Activated naive CD4-positive, alpha-beta T cell treated with anti-CD3 and anti-CD28 coated beads, Interleukin-2, amount 50 U/mL, for 24 hours (primary cell): Measurements from ENCODE around the gene SPRY4.
"Not testable (repeated sequence)": the region's sequence is repeated elsewhere in the genome, so short reads cannot be mapped to it uniquely, and the experiment has no call there.

ENCODE experiments used
- H3K27ac Mint-ChIP-seq: one replicate; pipeline ENCODE4 v1.8.0; 2021; ENCODE audit warnings: mild to moderate bottlenecking, mixed read lengths
- H3K27me3 Mint-ChIP-seq: one replicate; pipeline ENCODE4 v1.8.0; 2021; ENCODE audit warnings: mixed read lengths
- H3K36me3 Mint-ChIP-seq: one replicate; pipeline ENCODE4 v1.8.0; 2021; ENCODE audit warnings: mixed read lengths
- H3K4me1 Mint-ChIP-seq: one replicate; pipeline ENCODE4 v1.8.0; 2021; ENCODE audit warnings: mixed read lengths
- H3K4me3 Mint-ChIP-seq: one replicate; pipeline ENCODE4 v1.8.0; 2021; ENCODE audit warnings: mild to moderate bottlenecking, mixed read lengths
- H3K9me3 Mint-ChIP-seq: one replicate; pipeline ENCODE4 v1.8.0; 2021; ENCODE audit warnings: mixed read lengths

Gene SPRY4

DNA sequence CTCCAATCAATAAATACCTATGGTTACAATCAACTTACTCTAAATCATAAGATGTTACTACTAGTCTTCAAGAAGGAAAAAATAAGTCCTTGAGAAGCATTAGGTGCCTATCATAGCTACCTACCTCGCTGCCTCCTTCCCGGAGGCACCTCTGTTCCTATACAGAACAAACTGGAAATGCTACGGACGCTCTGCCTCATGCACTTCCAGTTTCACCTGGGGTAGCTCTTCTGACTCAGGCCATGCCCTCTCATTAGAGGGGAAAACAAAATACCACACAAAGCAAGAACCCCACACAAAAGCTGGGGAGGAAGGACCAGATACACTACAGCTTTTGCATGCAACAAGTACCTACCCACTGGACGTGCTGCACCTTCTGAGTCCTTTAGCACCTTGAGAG lies 12.4 kb downstream of the SPRY4 start:
- Mint-ChIP-seq H3K27ac (no peak overlapping the region), H3K27me3 (no peaks in the 10 kb centered on the region)

DNA sequence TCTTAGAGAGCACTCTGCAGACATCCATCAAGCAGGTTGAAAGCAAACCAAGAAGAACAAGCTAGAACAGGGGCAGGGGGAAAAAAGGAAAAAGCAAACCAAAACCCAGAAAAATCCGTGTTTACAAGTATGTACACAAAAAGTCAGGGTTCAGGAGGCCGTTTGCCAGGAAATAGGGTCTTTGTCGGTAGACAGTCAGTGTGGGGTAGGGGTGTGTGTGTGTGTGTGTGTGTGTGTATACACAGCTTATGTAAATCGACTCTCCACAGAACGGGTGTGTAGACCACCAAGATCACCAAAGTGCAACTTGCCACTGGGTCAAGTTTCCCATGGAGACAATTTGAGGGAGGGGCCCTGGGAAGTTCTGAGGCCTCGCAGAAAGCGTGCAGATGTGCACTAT lies 13.1 kb downstream of the SPRY4 start:
- H3K4me1 Mint-ChIP-seq, result peaks cover 16% of the 10 kb centered on the region
- H3K27me3 Mint-ChIP-seq, result no peaks in the 10 kb centered on the region
- H3K4me3 Mint-ChIP-seq, result no peak overlapping the region
- H3K27ac Mint-ChIP-seq, result no peak overlapping the region
- H3K9me3 Mint-ChIP-seq, result no peaks in the 10 kb centered on the region
- H3K36me3 Mint-ChIP-seq, result no peaks in the 10 kb centered on the region

More for the DNA sequence above, 12.4 kb downstream of the SPRY4 start:
- H3K4me3 Mint-ChIP-seq, result no peak overlapping the region
- H3K4me1 Mint-ChIP-seq, result peaks cover 20% of the 10 kb centered on the region
- no peaks in the 10 kb centered on the region for H3K36me3 Mint-ChIP-seq
- H3K9me3 Mint-ChIP-seq, result no peaks in the 10 kb centered on the region

DNA sequence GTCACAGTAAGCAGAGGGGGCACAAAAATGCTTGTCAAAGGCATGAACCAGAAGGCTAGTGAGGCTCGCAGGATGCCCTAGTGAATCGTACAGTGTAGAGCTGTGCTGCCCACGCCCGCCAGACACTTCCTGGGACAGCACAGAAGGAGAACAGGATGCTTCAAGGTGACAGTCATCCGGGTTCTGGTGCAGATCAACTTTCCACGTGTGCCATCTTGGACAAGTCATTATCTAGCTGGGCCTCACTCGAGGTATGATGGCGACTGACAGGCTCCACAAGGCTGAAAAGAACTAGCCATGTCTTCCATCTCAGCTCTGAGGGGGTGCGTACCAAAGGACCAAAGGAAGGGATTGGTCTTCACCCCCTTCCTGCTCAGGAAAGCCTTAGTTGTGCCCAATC lies 14.0 kb downstream of the SPRY4 start:
- H3K36me3 Mint-ChIP-seq, result no peaks in the 10 kb centered on the region
- peaks cover 7% of the 10 kb centered on the region for H3K4me1 Mint-ChIP-seq
- no peaks in the 10 kb centered on the region for H3K27me3 Mint-ChIP-seq
- H3K27ac Mint-ChIP-seq, result no peak overlapping the region
- no peak overlapping the region for H3K4me3 Mint-ChIP-seq
- no peaks in the 10 kb centered on the region for H3K9me3 Mint-ChIP-seq

DNA sequence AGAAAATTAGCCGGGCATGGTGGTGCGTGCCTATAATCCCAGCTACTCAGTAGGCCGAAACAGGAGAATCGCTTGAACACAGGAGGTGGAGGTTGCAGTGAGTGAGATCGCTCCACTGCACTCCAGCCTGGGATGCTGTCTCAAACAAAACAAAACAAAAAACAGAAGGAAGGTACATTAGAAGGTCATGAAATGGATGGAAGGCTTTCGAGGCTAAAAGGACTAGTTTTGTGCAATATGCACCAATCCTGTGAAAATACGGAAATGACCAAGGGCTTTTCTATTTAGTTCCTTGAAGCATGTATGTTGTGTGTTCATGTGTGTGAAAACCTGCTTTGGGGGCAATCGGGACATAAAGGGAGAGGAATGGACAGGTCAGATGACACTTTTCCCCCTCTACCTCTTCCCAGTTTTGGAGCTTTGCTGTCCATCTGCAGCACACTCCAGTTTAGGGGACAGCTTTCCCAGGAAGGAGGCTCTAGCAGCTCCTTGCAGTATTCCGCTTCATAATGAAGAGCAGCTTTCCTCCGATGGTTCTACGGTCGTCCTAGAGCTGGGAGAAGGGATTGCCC lies 15.0 kb downstream of the SPRY4 start:
- no peaks in the 10 kb centered on the region for H3K4me1 Mint-ChIP-seq
- H3K27me3 Mint-ChIP-seq, result no peaks in the 10 kb centered on the region
- no peak overlapping the region for H3K4me3 Mint-ChIP-seq
- no peaks in the 10 kb centered on the region for H3K36me3 Mint-ChIP-seq
- H3K9me3 Mint-ChIP-seq, result no peaks in the 10 kb centered on the region
- H3K27ac Mint-ChIP-seq, result no peak overlapping the region

DNA sequence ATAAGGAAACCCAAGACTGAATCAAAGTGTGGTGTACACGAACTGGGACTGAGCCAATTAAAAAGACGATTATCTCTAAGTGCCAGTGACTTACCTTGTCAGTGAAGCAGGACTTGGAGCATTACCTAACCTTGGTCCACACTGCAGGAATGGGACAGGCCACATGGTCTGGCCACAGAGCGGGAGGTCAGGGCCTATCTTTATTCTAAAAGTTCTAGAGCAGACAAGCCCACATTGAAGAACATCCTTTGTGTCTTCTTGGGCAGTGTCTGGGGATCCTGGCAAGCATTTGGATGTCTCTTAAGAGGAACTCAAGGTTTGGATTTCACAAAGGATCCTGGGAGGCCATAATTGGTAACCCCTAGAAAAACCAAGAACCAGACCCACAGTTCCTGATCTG lies 16.5 kb downstream of the SPRY4 start:
- H3K4me3 Mint-ChIP-seq, result no peak overlapping the region

DNA sequence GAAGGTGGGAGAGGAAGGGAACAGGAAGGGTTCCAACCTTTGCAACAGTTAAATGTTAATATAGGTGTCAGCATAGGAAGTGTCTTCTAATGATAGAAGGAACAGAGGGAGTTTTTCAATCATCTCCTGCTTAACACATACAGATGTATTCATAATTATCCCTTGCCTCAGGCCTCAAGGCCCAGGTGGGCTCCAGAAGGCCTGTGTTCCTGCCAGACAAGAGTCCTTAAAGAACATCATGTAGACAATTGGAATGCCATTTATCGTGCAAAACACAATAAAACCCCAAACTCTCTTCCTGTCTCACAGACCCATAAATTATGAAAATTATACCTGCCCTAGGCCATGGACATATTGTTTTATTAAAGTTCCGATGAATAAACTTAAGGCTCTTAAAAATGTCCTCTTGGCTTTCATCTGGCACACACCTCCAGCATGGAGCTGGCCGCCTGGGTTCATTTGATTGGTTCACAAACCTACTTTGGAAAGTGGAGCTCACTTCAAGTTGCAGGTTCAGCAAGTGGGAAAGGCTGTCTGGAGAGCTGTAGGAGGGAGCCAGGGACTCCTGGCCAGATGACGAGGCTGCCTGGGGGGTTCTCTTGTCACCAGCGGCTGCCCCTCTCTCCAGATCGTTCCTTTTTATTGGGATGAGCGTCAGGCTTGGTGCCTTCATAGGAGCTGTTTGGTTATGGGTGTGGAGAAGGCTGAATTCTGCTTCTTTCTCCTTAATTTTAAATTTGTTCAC lies 17.5 kb downstream of the SPRY4 start:
- no peak overlapping the region for H3K27ac Mint-ChIP-seq
- H3K27me3 Mint-ChIP-seq, result no peaks in the 10 kb centered on the region
- H3K9me3 Mint-ChIP-seq, result no peaks in the 10 kb centered on the region
- H3K36me3 Mint-ChIP-seq, result no peaks in the 10 kb centered on the region
- no peak overlapping the region for H3K4me3 Mint-ChIP-seq
- no peaks in the 10 kb centered on the region for H3K4me1 Mint-ChIP-seq

More for the DNA sequence above, 16.5 kb downstream of the SPRY4 start:
- no peaks in the 10 kb centered on the region for H3K36me3 Mint-ChIP-seq
- H3K4me1 Mint-ChIP-seq, result no peaks in the 10 kb centered on the region
- H3K27me3 Mint-ChIP-seq, result no peaks in the 10 kb centered on the region
- no peak overlapping the region for H3K27ac Mint-ChIP-seq
- H3K9me3 Mint-ChIP-seq, result no peaks in the 10 kb centered on the region

DNA sequence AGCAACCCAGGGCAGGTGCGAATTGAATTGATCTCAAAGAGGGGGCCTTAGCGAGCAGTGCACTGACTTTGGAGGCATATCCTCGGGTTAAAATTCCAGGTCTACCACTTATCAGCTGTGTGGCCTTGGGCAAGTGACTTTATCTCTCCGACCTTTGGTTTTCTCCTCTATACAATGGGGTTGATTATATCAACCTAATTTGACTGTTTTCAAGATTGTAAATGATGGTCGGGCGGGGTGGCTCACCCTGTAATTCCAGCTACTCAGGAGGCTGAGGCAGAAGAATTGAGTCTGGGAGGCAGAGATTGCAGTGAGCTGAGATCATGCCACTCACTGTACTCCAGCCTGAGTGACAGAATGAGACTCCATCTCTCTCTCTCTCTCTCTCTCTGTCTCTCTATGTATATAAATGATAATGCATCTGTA lies 18.7 kb downstream of the SPRY4 start:
- no peaks in the 10 kb centered on the region for H3K9me3 Mint-ChIP-seq
- H3K4me1 Mint-ChIP-seq, result no peaks in the 10 kb centered on the region
- H3K36me3 Mint-ChIP-seq, result no peaks in the 10 kb centered on the region
- no peak overlapping the region for H3K27ac Mint-ChIP-seq
- H3K27me3 Mint-ChIP-seq, result no peaks in the 10 kb centered on the region
- no peak overlapping the region for H3K4me3 Mint-ChIP-seq

DNA sequence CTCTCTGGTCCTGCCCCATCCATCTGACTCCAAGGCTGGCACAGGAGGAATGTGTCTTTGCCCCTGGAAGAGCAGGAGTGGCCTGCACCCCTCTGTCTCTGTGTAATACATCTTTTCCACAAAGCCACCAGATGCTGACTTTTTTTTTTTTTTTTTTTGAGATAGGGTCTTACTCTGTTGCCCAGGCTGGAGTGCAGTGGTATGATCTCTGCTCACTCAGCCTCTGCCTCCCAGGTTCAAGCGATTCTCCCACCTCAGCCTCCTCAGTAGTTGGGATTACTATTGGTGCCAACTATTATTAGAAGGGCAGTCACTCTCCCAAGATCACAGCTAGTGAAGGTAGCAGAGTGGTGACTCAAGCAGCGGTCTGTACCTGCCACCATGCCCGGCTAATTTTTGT lies 19.6 kb downstream of the SPRY4 start:
- H3K36me3 Mint-ChIP-seq, result no peaks in the 10 kb centered on the region
- H3K4me1 Mint-ChIP-seq, result no peaks in the 10 kb centered on the region
- no peak overlapping the region for H3K27ac Mint-ChIP-seq
- no peaks in the 10 kb centered on the region for H3K9me3 Mint-ChIP-seq
- H3K4me3 Mint-ChIP-seq, result no peak overlapping the region
- H3K27me3 Mint-ChIP-seq, result no peaks in the 10 kb centered on the region

DNA sequence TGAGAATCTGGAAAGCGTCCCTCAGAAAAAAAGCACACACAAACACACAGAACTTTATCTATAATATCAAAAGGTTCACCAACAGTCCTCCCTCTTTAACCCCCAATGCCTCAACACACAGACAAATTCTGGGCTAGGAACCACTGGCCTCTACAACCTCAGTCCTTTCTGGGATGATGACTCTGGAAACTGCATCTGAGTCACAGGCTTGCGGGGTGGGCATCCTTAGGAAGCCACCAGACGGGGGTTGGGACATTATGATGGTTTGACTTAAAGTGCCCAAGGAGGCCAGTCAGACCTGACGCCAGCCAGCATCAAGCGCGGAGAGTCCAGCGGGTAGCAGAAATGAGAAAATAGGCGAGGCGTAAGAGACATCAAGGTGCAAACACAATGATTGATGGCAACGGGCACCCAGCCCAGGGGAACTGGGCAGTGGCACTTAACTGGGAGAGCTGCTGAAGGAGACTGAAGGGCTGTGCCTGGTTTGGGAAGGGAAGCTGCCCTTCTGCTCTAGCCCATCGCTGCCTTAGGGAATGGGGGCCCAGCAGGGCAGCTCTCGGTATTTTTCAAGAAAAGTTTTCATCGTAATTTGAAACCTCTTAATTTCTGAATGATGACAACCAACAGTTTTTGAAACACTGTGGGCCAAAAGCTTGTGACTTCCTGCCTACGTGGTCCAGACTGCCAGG lies 20.7 kb downstream of the SPRY4 start:
- H3K4me3 Mint-ChIP-seq, result no peak overlapping the region
- no peaks in the 10 kb centered on the region for H3K4me1 Mint-ChIP-seq
- H3K27ac Mint-ChIP-seq, result no peak overlapping the region
- no peaks in the 10 kb centered on the region for H3K36me3 Mint-ChIP-seq
- no peaks in the 10 kb centered on the region for H3K9me3 Mint-ChIP-seq
- no peaks in the 10 kb centered on the region for H3K27me3 Mint-ChIP-seq

DNA sequence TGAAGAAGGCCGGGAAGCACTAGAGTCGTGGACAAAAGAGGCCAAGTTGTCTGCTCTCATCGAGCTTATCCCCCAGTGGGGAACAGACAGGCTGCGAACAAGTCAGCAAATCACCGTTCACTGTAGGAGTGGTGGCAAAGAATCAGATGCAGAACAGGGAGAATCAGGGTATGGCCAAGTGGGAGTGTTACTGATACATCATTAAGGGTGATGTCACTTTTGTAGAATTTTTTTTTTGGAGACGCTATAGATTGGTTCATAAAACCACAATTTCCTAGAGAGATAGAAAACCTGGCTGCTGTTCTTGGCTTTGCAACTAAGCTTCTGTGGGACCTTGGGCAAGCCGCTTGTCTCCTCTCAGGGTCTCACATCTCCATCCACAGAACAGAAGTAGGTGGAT lies 21.3 kb downstream of the SPRY4 start:
- Mint-ChIP-seq H3K4me1 (no peaks in the 10 kb centered on the region), H3K27me3 (no peaks in the 10 kb centered on the region), H3K27ac (no peak overlapping the region), H3K36me3 (no peaks in the 10 kb centered on the region), H3K9me3 (no peaks in the 10 kb centered on the region), H3K4me3 (no peak overlapping the region)

DNA sequence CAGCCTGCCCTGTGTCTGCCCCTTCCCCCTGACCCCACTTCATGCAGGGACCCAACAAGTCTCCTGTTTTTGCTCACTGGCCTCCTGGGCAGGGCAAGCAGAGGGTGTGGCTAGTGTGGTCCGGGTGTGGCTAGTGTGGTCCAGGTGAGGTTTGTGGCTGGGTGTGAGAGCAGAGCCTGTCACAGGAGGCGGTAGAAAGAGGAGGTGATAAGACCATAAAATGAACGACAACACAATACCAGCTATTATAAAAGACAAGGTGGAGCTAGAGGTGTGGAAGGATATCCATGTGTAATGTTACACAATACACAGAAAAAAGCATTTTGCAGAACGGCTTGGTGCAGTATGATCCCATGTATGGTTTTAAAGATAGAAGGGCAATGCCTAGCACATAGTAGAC lies 23.3 kb downstream of the SPRY4 start:
- Mint-ChIP-seq H3K27me3 (no peaks in the 10 kb centered on the region), H3K9me3 (no peaks in the 10 kb centered on the region), H3K27ac (no peak overlapping the region), H3K4me1 (no peaks in the 10 kb centered on the region), H3K4me3 (no peak overlapping the region), H3K36me3 (no peaks in the 10 kb centered on the region)

DNA sequence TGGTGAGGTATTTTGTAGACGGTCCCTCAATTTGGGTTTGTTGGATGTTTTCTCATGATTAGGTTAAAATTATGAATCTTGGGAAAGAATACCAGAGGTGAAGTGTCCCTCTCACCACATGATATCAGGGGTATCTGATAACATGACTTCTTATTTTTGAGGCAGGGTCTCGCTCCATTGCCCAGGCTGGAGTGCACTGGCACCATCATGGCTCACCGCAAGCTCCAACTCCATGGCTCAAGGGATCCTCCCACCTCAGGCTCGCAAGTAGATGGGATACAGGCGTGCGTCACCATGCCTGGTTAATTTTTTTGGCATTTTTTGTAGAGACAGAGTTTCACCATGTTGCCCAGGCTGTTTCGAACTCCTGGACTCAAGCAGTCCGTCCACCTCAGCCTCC lies 24.1 kb downstream of the SPRY4 start:
- H3K9me3 Mint-ChIP-seq, result no peaks in the 10 kb centered on the region

DNA sequence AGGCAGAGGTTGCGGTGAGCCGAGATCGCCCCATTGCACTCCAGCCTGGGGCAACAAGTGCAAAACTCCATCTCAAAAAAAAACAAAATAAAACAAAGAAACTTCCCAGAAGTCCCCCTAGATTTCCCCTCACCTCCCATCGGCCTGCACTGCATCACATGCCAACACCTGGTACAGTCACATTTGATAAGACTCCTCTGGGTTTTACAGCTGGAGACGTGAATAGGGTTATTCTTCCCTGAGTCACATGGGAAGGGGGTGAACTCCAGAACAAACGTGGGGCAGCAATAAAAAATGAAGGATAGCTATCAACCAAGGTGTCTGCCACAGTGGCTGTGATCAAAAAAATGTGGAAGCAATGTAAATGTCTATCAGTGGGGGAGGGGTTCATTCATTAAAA lies 26.0 kb downstream of the SPRY4 start:
- Mint-ChIP-seq H3K36me3 (no peaks in the 10 kb centered on the region), H3K4me1 (no peaks in the 10 kb centered on the region), H3K27me3 (no peaks in the 10 kb centered on the region), H3K4me3 (no peak overlapping the region), H3K9me3 (no peaks in the 10 kb centered on the region), H3K27ac (no peak overlapping the region)

More for the DNA sequence above, 24.1 kb downstream of the SPRY4 start:
- no peak overlapping the region for H3K27ac Mint-ChIP-seq
- H3K4me1 Mint-ChIP-seq, result no peaks in the 10 kb centered on the region
- no peak overlapping the region for H3K4me3 Mint-ChIP-seq
- no peaks in the 10 kb centered on the region for H3K27me3 Mint-ChIP-seq
- H3K36me3 Mint-ChIP-seq, result no peaks in the 10 kb centered on the region

DNA sequence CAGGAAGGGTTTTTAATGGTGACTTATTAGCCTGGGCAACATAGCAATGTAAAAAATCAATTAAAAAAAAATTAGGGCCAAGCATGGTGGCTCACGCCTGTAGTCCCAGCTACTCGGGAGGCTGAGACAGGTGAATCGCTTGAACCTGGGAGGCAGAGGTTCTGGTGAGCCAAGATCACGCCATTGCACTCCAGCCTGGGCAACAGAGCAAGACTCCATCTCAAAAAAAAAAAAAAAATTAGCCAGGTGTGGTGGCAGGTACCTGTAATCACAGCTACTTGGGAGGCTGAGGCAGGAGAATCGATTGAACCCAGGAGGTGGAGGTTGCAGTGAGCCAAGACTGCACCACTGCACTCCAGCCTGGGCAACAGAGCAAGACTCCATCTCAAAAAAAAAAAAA lies 27.0 kb downstream of the SPRY4 start:
- not testable (repeated sequence) for H3K27ac Mint-ChIP-seq, H3K4me3 Mint-ChIP-seq, H3K27me3 Mint-ChIP-seq, H3K9me3 Mint-ChIP-seq, H3K36me3 Mint-ChIP-seq, H3K4me1 Mint-ChIP-seq

DNA sequence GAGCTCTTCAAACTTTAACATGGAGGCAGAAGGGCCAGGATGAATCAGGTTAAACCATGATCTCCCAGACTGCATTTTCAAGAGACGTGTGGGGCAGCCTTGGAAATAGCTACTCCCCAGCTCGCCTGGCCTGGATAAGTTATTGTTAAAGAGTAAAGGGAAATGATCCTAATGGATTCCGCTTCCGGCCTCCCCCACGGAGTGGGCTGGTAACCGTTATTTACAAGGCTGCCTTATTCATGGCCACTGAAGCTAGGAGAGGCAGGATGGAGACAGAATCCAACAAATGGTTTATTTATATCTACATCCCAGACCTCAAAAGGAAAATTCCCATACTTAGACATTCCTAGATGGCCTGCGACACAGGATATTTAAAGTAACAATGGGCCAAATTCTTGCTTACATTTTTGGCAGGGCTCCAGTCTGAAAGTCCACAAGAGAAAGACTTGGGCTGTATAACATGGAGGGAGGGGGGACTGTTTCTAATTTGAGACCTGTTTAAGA lies 27.9 kb downstream of the SPRY4 start:
- Mint-ChIP-seq H3K36me3 (no peaks in the 10 kb centered on the region), H3K4me3 (no peak overlapping the region), H3K27me3 (no peaks in the 10 kb centered on the region), H3K9me3 (no peaks in the 10 kb centered on the region), H3K4me1 (no peaks in the 10 kb centered on the region), H3K27ac (no peak overlapping the region)
